Keratinocyte (primary cell): ENCODE results near the gene RYR2. TPM values are rescaled to one million over a fixed set of nuclear protein-coding genes. Genes with fewer than 3 reads are reported as not detected.

Experiments
- DNase-seq: peaks from one replicate; pipeline ENCODE4 v3.0.0-alpha.2; 2011; ENCODE audit warnings: low read depth, missing footprints, low spot score
- FAIRE-seq: peaks from 2 replicates; lab custom pipeline; 2011; peaks lifted over from hg19 to GRCh38; lab: Jason Lieb, UNC
- H2AFZ ChIP-seq: 2 replicates; pipeline ENCODE4 v1.6.0; 2012; ENCODE audit warnings: low read length, control low read depth, inconsistent platforms; ENCODE audit not compliant: control insufficient read depth
- H3K27ac ChIP-seq: 2 replicates; pipeline ENCODE4 v1.5.1; 2011; ENCODE audit warnings: low read length; ENCODE audit not compliant: control insufficient read depth, insufficient read depth
- H3K27me3 ChIP-seq: 3 replicates; pipeline ENCODE4 v1.6.0; 2011; ENCODE audit warnings: low read length; ENCODE audit not compliant: control insufficient read depth, insufficient read depth; ENCODE audit errors: extremely low read depth
- H3K36me3 ChIP-seq, 2 experiments: 2 replicates in 1 of 2; 3 replicates in 1 of 2; pipeline ENCODE4 v1.5.1; 2011; ENCODE audit warnings: low read length in 2 of 2, mild to moderate bottlenecking in 1 of 2; ENCODE audit not compliant: control insufficient read depth in 2 of 2, insufficient read depth in 2 of 2; ENCODE audit errors: extremely low read depth in 1 of 2
- H3K4me1 ChIP-seq: 3 replicates; pipeline ENCODE4 v1.5.1; 2011; ENCODE audit warnings: low read length; ENCODE audit not compliant: control insufficient read depth, insufficient read depth; ENCODE audit errors: extremely low read depth
- H3K4me2 ChIP-seq: 3 replicates; pipeline ENCODE4 v1.6.0; 2011; ENCODE audit warnings: low read depth, low read length; ENCODE audit not compliant: control insufficient read depth, insufficient read depth; ENCODE audit errors: extremely low read depth
- H3K4me3 ChIP-seq, 3 experiments: fragments of 200-600 bp in 1 of 3; sonication (generic) in 1 of 3; 2 replicates in 2 of 3; 3 replicates in 1 of 3; pipeline ENCODE4 v1.5.1; 2011 to 2016; ENCODE audit warnings: low read length in 3 of 3, mild to moderate bottlenecking in 3 of 3, control low read depth in 2 of 3, inconsistent platforms in 1 of 3, low read depth in 1 of 3, mixed read lengths in 1 of 3, mixed run types in 1 of 3, moderate library complexity in 1 of 3; ENCODE audit not compliant: control insufficient read depth in 2 of 3, insufficient read depth in 2 of 3; ENCODE audit errors: extremely low read depth in 1 of 3
- H3K79me2 ChIP-seq: 2 replicates; pipeline ENCODE4 v1.6.0; 2012; ENCODE audit warnings: low read length; ENCODE audit not compliant: control insufficient read depth, insufficient read depth
- H3K9ac ChIP-seq: 3 replicates; pipeline ENCODE4 v1.6.0; 2011; ENCODE audit warnings: low read length; ENCODE audit not compliant: control insufficient read depth, insufficient read depth; ENCODE audit errors: extremely low read depth
- H3K9me1 ChIP-seq: 3 replicates; pipeline ENCODE4 v1.6.0; 2011; ENCODE audit warnings: low read length; ENCODE audit not compliant: control insufficient read depth, insufficient read depth; ENCODE audit errors: extremely low read depth
- H3K9me3 ChIP-seq: 2 replicates; pipeline ENCODE4 v1.5.1; 2012; ENCODE audit warnings: low read depth, low read length; ENCODE audit not compliant: control insufficient read depth
- H4K20me1 ChIP-seq: 3 replicates; pipeline ENCODE4 v1.6.0; 2011; ENCODE audit warnings: low read length; ENCODE audit not compliant: control insufficient read depth, insufficient read depth; ENCODE audit errors: extremely low read depth
- EZH2 ChIP-seq: IDR thresholded peaks from one replicate; pipeline ENCODE4 v1.6.1; 2012; ENCODE audit warnings: inconsistent platforms, mild to moderate bottlenecking, low read length, moderate library complexity
- dilution Hi-C: fragments of 300-500 bp; cut with MboI; formaldehyde crosslinking; loops from one replicate; pipeline ENCODE4 v1.7.0; 2020; ENCODE audit warnings: low sequenced_read_pairs; ENCODE audit not compliant: extremely low pct_ligation_motif_present
- polyA plus RNA-seq, 5 experiments: library from polyadenylated mRNA; depleted of rRNA in 3 of 5; stranded (reverse) in 3 of 5; stranded (forward) in 1 of 5; unstranded in 1 of 5; fragments of >200 nt; gene quantifications; 1 replicate in 1 of 5; 2 replicates in 3 of 5; 3 replicates in 1 of 5; pipeline versions ENCODE4 v1.2.1 to v1.2.3, GENCODE V29; 2011 to 2012; ENCODE audit warnings: missing spikeins in 2 of 5, low read depth in 1 of 5, low replicate concordance in 1 of 5
- TF ChIP-seq, protein P1 (sequence below), 3 experiments: IDR thresholded peaks in 1 of 3; conservative IDR thresholded peaks in 1 of 3; optimal IDR thresholded peaks in 1 of 3; 2 replicates in 2 of 3; 3 replicates in 1 of 3; pipeline versions ENCODE3 to v1.5.1; 2011; ENCODE audit warnings: low read length in 3 of 3, mild to moderate bottlenecking in 3 of 3, moderate library complexity in 2 of 3, control low read depth in 1 of 3, inconsistent platforms in 1 of 3; ENCODE audit not compliant: insufficient read depth in 2 of 3; ENCODE audit errors: extremely low read depth in 1 of 3

RYR2 gene
- polyA plus RNA-seq, 1 donor (not counting 4 experiments of a cell fraction or from before 2014, with no cell fraction given) = 0.05 TPM

DNA sequence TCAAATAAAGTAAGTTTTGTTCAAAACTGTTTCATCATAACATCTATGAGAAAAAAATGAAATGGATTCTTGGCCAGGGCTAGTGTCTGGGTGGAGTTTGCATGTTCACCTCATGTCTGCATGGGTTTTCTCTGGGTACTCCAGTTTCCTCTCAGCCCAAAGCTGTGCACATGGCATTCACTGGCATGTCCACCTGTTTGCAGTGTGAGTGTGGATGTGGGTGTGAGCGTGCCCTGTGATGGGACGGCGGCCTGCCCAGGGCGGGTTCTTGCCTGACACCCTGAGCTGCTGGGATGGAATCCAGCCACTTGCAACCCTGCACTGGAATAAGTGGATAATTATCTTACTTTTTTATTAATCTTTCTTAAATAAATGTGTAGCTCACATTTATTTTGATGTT, 185.5 kb downstream of the RYR2 start:
- H3K9ac ChIP-seq = no peak overlapping the region
- no peaks in the 10 kb centered on the region for H4K20me1 ChIP-seq
- no peak overlapping the region for H3K4me3 ChIP-seq
- TF ChIP-seq, protein P1, sequence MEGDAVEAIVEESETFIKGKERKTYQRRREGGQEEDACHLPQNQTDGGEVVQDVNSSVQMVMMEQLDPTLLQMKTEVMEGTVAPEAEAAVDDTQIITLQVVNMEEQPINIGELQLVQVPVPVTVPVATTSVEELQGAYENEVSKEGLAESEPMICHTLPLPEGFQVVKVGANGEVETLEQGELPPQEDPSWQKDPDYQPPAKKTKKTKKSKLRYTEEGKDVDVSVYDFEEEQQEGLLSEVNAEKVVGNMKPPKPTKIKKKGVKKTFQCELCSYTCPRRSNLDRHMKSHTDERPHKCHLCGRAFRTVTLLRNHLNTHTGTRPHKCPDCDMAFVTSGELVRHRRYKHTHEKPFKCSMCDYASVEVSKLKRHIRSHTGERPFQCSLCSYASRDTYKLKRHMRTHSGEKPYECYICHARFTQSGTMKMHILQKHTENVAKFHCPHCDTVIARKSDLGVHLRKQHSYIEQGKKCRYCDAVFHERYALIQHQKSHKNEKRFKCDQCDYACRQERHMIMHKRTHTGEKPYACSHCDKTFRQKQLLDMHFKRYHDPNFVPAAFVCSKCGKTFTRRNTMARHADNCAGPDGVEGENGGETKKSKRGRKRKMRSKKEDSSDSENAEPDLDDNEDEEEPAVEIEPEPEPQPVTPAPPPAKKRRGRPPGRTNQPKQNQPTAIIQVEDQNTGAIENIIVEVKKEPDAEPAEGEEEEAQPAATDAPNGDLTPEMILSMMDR (optimal IDR thresholded peaks at IDR 0.05 in 1 of 3, IDR thresholded peaks at IDR 0.05 in 1 of 3, conservative IDR thresholded peaks at IDR 0.05 in 1 of 3; ENCODE audit: extremely low read depth in 1 of 3, insufficient read depth in 2 of 3, low read length in 3 of 3) = no peak
- TF ChIP-seq EZH2 = no peak
- DNase-seq (no peak), FAIRE-seq (no peak)
- no peaks in the 10 kb centered on the region for H3K36me3 ChIP-seq
- H3K4me1 ChIP-seq = no peaks in the 10 kb centered on the region
- dilution Hi-C loops = no loop called here
- H3K9me3 ChIP-seq = no peaks in the 10 kb centered on the region
- no peak overlapping the region for H3K4me2 ChIP-seq
- no peaks in the 10 kb centered on the region for H3K79me2 ChIP-seq
- no peak overlapping the region for H2AFZ ChIP-seq
- H3K9me1 ChIP-seq = no peaks in the 10 kb centered on the region
- no peaks in the 10 kb centered on the region for H3K27me3 ChIP-seq
- no peak overlapping the region for H3K27ac ChIP-seq

DNA sequence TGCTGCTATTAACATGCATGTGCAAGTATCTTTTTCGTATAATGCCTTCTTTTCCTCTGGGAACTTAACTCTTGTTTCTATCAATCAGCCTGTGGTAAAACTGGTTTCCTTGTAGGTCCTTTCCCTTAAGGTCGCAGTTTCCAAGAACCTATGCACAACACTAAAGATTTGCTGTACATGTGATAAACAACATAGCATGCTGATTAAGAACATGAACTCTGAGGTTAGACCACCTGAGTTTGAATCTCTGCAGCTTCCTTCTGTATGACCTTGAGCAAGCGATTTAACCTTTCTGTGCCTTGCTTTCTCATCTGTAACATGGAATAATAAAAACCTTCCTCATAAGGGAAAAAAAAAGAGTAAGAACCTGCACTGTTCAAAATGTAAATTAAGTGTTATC, 186.4 kb downstream of the RYR2 start:
- Histone ChIP-seq H3K4me3 (no peak overlapping the region), H3K9ac (no peak overlapping the region), H3K27ac (no peak overlapping the region), H3K4me1 (no peaks in the 10 kb centered on the region), H3K4me2 (no peak overlapping the region), H3K36me3 (no peaks in the 10 kb centered on the region), H2AFZ (no peak overlapping the region), H3K27me3 (no peaks in the 10 kb centered on the region), H3K9me1 (no peaks in the 10 kb centered on the region), H3K79me2 (no peaks in the 10 kb centered on the region), H3K9me3 (no peaks in the 10 kb centered on the region), H4K20me1 (no peaks in the 10 kb centered on the region)
- DNase-seq (no peak), FAIRE-seq (no peak)
- dilution Hi-C loops = no loop called here
- TF ChIP-seq, protein P1 (optimal IDR thresholded peaks at IDR 0.05 in 1 of 3, IDR thresholded peaks at IDR 0.05 in 1 of 3, conservative IDR thresholded peaks at IDR 0.05 in 1 of 3; ENCODE audit: extremely low read depth in 1 of 3, insufficient read depth in 2 of 3, low read length in 3 of 3) = no peak
- TF ChIP-seq EZH2 = no peak
